ENCODE data around the gene CENPB.

- TF ChIP-seq EP300 (IDR thresholded peaks at IDR 0.05): no peak
- TF ChIP-seq POLR2A (IDR thresholded peaks at IDR 0.05): no peak
Observed at GRCh38 chr20:3740615-3741301, 45.8 kb downstream of the CENPB start.
